Measurements from ENCODE around the gene CLCF1.
A peak's percentile ranks its signal among the peaks of the same experiment; 100 is the strongest.

CLCF1 gene

DNA sequence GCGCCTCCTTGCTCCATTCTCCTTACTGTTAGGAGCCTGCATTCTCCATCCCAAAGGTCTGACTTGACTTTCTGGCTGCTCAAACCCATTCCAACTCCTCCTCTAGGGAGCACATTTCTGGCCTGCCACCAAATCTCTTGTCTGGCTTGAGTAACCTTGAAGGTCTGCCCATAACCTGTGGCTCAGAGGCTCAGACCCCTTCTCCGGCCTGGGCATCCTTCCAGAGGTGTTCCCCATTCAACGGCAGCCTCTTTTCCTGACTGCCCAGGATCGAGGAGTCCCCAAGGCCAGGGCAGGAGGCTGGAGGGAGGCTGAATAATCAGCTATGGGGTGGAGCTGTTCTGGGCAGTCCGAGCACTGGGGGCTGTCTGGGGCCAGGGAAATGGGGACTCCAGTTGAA, 20.6 kb upstream of the CLCF1 start:
- no peak for DNase-seq

DNA sequence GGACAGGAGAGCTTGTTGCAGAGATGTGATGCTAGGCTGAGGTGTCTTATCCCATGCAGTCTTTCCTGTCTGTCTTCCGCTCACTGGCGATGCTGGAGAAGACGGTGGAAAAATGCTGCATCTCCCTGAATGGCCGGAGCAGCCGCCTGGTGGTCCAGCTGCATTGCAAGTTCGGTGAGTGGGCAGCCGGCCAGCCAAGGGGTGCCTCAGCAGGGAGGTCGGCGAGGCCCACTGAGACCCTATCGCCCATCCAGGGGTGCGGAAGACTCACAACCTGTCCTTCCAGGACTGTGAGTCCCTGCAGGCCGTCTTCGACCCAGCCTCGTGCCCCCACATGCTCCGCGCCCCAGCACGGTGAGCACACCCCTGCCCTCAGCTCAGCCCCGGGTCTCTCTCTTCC, 20.0 kb upstream of the CLCF1 start:
- no peak for DNase-seq

DNA sequence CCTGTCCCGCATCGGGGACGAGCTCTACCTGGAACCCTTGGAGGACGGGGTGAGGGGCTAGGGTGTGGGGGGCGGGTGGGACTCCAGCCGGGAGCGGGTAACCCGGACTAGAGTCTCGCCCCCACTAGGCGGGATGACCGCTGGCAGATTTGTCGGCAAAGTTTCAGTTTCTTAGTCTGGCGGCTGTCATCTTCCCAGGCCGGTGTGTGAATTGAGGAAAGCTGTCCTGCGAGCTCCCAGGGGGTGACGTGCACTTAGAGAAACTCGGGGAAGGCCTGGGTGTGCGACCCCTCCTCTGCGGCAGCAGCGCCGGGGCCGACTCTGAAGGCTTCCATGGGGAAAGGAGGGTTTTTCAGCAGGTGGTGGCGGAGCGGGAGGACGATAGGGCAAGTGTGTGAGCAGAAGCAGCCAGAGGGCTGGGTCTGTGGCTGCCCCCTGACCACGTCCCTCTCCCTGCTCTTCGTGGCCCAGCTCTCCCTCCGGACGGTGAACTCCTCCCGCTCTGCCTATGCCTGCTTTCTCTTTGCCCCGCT, 18.9 kb upstream of the CLCF1 start:
- DNase-seq: no peak

DNA sequence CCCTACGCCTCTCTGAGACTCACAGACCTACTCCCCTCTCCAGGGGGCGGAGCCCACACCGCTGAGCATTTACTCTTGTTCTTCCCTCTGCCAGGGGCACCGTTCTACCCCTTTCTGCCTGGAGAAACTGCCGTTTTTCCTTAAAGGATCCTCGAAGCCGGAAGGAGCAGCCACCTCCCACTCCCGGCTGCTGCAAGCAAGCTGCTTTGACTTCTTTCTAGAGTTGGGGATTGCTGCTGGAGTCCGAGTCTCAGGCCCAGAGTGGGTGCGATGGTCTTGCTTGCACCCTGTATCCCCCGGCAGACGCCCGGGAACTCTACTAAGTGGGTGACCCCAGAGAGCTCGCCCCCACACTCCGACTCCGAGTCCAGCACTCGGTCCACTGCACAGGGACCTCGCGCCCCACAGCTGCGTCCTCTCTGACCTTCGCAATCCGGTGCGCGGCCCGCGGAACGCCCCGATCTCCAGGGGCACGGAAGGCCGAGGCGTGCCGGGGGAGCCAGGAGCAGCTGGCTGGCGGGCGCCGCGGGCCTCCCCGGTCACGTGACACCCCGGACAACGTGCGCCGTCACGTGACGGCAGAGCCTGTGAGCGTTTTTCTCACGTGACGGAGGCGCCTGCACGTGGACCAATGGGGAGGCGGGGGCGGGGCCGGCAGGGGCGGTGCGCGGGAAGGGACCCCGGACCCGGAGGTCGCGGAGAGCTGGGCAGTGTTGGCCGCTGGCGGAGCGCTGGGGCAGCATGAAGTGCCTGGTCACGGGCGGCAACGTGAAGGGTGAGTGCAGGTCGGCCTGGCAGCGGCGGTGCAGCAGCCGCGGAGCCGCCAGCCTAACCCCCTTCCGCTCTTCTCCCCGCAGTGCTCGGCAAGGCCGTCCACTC, 18.1 kb upstream of the CLCF1 start, which contains the start of gene RAD9A:
Gene RAD9A, plus strand, starts transcription at position 683 of the 879 bp plus-strand sequence. Its CDS starts 59 bp downstream, at position 742.
- DNase-seq: peak; percentile 90 to 93

DNA sequence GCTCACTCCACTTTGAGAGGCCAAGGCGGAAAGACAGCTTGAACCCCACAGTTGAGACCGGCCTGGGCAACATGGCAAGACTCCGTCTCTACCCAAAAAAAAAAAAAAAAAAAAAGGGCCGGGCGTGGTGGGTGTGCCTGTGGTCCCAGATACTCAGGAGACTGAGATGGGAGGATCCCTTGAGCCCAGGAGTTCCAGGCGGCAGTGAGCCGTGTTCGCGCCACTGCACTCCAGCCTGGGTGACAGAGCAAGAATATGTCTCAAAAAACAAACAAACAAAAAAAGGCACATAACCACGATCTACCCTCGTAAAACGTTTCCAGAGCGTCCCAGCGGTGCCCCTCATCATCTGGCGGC, 17.5 kb upstream of the CLCF1 start:
- DNase-seq: no peak

DNA sequence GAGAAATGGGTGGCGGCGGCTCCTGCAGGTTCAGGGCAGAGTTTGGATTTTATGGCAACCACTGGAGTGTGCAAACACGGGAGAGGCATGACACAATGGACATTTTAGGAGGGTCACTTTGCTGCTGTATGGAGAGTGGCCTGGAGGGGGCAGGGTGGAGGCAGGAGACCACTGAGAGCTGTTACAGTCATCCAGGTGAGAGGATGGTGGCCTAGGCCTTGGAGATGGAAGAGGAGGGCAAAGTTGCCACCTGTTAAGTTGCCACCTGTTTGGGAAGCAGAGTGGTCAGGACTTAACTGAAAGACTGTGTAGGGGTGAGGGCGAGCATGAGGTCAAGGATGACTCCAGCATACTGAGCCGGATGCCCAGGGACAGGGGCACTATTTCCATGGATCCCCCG, 16.1 kb upstream of the CLCF1 start:
- peak; percentile 50 to 72 for DNase-seq

DNA sequence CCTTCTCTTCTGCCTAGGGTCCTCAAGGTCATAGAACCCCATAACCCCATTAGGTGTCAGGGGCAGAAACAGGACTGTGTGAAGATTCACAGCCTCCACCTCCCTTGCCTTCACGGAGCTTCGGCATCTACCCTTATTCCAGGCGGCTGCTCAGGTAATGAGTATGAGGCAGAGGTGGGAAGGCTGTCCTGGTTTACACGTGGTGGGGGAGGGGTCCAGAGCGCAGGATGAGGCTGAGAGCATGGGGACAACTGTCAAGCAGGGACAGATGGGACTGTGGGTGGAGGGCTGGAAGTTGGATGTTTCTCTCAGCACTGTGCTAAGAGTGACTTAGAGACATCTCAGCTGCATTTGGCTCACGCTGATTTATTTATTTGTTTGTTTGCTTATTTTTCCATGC, 14.1 kb upstream of the CLCF1 start:
- no peak for DNase-seq

DNA sequence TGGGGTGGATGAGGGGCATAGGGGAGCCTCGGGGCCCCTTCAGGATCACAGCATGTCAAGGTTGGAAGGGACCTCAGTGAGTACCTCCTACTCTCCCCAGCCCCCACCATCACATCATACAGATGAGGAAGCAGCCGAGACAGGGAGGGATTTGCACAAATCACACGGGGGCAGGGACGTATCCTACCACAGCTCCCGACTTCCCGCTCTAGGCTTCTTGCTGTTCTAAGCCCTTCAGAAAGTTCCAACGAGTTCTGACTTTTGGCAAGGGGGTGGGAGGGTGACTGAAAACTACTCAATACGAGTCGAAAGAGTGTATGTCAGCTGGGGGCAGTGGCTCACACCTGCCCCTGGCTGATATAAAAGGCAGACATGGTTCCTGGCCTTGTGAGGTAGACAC, 13.7 kb upstream of the CLCF1 start:
- DNase-seq: no peak

DNA sequence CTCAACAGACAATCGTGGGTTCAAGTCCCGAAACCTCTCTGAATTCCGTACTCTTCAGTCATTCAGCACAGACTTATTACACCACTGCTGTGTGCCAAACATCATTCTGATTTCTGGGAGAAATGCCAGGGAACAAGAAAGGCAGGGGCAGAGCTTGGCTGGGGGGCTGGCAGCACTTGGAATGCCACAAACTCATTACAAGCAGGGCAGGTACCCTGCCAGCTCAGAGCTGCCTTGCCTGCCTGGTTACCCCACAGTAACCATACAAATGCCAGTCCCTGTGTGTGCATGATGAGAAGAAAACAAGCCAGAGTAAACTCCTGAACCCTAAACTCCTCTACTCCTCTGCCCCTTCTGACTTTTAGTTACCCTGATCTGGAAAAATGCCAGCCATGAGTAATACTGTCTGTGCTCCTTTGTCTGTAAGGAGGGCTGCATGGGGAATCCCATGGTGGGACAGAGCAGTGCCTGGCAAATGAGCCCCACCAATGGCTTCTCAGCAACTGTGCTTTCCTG, 11.5 kb upstream of the CLCF1 start:
- no peak for DNase-seq

DNA sequence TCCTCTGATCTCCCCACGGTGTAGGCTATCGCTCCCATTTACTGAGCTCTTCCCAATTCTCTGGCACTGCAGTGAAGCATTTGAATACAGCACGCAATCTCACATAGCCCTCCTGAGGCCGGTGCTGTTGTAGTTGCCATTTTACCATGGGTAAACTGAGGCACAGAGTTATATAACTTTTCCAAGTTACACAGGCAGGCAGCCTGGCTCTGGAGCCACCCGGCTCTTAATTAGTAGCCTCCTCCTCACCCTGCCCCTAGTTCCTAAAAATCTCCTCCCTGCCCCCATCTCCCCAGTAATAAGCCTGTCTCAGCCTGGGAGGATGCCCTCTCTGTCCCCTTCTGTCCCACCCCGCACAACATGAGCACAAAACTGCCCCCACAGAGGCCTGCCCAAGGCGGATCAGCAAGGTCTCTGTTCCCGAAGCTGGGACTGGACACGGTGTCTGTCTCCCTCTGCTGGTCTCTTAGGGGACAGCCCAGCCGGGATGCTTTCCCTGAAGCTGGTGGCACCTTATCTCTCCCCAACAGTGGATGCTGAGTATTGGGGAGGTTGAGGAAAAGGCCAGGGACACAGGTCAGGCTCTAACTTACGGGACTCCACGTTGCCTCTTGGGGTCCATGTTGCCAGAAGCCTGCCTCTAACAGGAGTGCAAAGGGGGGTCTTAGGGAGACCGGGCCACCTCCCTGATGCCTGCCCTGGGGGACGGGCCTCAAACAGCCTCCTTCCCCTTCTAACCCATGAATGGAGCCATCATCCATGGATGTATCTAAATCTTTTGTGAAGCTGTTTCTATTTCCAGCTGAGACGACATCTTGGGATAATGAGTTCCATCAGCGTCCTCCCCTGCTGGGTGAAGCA, 9.1 kb upstream of the CLCF1 start:
- peak; percentile 83 to 88 for DNase-seq

DNA sequence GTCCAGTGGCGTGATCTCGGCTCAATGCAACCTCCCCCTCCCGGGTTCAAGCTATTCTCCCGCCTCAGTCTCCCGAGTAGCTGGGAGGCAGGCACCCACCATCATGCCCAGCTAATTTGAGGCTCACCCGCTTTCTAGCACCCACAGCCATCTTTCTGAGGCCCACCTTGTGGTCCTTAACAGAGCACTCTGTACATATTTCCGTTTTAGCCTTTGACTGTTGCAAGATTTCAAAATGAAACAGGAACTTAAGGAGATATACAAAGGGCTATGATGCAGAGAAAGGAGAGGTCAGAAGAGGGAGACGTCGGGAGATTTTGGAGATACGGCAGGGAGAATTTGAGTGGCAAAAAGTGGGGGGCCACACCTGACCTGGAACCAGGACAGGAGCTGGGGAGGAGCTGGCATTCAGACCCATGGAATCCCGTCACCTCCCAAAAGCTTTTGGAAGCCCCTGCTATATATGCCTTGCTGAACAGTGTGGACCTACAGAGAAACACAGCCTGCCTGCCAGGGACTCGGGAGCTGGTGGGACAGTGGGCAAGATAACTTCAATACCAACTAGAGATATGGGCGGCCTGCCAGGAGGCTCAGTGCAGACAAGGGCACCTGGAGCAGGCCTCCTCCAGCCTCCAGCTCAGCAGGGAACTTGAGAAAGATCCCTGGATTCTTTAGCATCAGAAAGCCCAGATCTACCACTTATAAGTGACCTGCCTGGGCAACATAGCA, 8.0 kb upstream of the CLCF1 start:
- DNase-seq: no peak

DNA sequence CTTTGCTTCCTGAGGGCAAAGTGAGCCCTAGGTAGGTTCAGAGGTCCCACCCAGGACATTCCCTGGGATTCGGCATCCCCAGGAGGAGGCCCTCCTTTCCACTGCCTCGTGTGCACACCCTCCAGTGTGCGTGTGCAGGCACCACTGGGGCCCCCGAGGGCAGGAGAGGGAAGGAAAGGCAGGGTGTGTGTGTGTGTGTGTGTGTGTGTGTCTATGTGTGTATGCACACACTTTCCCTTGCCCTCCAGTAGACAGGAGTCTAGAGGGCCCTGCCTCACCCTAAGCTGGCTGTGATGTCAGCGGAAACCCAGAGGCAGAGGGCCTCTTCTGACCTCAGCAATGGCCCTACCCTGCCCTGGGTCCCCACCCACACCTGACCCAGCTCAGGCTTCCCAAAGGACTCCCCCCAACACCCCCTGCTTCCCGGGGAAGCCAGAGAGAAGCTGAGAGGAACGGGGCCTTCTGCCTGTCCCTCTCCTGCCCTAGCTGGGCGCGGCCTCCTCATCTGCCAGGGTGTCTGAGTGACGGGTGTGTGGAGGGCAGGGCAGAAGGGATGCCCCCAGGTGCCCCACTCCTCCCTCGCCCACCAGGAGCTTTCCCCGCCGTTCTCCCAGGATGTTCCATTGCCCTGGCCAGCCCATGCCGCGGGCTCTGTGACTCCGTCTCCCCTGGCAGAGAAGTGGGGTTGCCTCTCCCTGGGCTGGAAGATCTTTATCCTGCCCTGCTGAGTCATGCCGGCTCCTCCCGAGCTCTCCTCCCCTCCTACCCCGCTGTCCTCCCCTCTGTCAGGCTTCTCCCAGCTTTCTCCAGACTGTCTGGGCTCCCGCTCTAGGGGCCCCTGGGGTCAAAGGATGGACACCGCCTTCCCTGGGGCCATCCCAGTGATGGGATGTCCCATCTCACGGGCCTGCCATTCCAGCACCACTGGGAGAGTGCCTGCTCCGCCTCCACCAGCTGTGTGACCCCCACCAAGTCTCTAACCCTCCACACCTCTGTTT, 6.0 kb upstream of the CLCF1 start:
- no peak for DNase-seq

DNA sequence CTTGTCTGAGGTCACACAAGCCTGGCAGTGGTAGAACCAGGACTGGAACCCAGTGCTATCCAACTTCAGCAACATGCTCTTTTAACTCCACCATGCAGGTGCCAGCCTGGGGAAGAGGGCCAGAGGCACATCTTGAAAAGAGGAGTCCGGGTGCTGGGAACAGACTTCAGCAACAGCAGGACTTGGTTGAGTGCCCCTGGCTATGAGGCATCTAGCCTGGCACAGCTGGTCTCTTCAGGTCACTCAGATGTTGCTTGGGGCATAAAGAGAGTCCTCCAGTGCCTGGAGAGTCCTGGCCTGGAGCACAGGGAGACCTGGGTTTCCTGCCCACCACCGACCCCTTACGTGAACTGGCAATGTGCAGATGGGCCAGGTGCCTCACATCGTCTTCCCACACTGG, 5.1 kb upstream of the CLCF1 start:
- DNase-seq: no peak

DNA sequence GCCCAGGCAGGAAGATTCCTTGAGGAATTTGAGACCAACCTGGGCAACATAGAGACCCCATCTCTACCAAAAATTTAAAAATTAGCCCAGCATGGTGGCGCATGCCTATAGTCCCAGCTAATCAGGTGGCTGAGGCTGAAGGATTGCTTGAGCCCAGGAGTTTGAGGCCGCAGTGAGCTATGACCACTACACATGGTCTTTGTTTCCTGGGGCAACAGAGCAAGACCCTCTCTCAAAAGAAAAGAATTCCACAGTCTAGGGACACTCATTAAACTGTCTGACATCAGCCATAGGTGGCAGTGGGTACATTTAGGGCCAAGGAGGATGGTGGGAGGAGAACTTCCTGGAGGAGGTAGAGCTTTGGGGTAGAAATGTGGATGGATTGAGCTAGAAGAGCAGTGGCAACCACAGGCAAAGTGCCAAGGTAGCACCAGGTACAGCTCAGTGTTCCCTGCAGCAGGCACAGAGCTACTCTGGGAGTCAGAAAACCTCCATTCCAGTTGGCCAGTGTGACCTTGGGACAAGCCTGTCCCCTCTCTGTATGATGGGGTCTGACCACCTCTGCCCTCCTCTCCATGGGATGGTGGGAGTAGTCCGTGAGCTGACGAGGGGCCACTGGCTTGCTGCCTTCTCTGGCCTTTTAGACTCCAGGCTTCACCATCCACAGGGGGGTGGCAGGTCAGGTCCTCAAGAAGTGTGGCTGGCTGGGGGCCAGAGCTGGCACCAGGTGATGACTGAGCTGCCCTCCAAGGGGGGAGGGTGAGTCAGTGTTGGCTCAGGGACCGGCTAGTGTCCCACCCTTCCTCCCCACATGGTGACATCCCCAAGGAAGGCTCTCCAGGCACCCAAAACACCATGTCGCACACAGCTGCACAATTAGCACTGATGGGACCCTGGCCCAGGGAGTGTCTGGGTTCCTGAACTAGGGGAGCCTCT, 3.7 kb upstream of the CLCF1 start:
- no peak for DNase-seq

DNA sequence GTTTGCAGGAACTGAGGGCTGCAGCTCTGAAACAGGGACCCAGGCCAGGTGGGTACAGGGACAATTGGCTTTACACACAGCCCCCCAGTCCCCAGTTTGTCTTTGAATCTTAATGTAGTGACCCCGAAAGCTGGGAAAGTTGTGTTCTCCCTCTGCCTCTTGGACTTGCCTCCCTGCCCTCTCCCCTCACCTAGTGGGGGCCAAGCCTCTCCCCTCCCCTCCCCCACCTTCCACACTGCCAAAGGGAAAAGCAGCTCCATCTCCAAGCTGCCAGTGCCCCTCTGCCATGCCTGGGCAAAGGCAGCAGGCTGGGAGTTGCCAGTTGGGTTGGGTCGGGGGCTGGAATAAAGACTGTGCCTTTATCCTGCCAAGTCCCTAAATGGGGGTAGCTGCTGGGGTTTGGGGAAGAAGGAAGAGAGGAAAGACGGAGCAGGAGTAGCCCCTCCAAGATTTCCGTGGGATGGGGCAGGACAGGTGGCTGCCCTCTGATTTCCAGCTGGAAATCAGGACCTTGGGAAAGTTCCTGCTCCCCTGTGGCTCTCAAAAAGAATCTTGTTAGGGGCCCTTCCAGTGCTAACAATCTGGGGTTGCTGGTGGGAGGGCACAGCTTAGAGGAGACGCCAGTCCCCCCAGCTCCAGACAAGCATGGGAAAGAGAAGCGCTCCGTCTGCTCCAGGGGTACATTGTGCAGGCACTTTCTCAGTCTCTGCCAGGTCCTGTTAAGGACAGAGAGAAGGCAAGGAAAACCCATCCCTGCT, 2.8 kb upstream of the CLCF1 start:
- no peak for DNase-seq

DNA sequence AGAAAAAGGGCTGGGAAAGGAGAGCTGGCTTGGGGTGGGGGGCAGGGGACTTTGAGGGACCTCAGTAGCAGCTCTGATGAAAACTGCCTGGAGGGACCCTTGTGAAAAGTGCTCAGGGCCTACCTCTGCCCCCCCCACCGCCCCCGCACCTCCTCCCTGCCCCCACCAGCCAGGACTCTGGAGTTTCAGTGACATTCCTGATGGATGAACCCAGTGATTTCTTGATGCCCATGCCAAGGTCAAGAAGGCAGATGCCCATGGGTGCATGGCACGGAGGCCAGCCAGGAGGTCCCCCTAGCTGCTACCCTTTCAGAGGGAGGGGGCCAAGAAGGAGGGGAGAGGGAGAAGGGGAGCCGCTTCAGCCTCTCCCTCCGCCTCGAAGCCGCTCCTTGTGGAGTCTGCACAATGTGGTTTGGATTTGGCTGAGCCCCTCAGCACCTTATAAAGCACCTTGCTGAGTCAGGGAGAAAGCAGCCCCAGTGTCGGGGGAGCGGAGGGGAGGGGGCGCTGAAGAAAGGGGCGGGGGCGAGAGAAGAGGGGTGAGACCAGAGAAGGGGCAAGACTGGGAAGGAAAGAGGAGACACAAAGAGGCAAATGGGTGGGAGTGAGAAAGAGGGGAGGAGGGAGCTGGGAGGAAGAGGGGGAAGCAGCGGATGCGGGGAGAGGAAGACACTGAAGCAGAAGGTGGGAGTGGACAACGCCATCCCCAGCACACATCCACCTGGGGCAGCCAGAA, 2.1 kb upstream of the CLCF1 start:
- DNase-seq: no peak

DNA sequence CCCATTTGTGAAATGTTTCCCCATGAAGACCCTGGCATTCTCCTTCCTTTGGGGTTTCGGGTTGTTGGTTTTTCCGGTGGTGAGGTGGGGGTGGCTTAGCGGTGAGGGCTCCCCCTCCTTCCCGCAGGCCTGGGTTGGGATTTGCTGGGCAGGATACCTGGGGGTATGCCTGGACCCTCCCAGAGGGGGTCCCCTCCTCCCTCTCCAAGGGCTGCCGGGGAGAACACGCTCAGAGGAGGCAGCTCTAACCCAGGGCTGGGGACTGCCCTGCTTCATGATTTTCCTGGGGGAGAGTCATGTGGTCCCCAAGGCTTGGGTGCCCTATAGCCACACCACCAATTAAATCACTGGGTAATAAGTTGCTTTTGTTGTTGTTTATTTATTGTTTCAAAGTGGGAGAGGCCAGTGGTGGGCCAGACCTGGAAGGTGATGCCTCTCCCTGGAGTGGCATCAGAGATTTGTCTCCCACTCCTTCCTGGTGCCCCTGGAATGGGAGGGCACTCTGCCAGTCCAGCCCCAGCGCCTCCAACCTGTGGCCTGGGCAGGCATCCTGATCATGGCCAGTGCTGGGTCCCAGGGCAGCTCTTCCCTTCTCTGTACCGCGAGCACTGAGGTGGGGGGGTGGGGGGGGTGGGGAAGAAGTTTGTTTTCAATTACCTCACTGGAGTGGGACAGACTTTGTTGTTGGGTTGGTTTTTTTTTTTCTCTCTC, 1.3 kb upstream of the CLCF1 start:
- no peak for DNase-seq
